Transverse colon (tissue), 4 donors: ENCODE measurements around the gene ZNF25. TPM values are rescaled to one million over a fixed set of nuclear protein-coding genes. Genes with fewer than 3 reads are reported as not detected.

Experiments used
- DNase-seq: peaks from one replicate; pipeline ENCODE4 v3.0.0-alpha.2; 2019
- H3K27ac ChIP-seq, 4 donors: fragments of 200-600 bp; sonication (generic); 2 replicates each; pipeline ENCODE4 v1.5.1; 2016 to 2018; ENCODE audit warnings: inconsistent platforms in 4 of 4
- H3K27me3 ChIP-seq: fragments of 200-600 bp; sonication (generic); 2 replicates; pipeline ENCODE4 v1.5.1; 2017; ENCODE audit warnings: inconsistent platforms
- H3K36me3 ChIP-seq, 4 donors: fragments of 200-600 bp; sonication (generic); 2 replicates each; pipeline ENCODE4 v1.5.1; 2017 to 2019; ENCODE audit warnings: inconsistent platforms in 4 of 4
- H3K4me1 ChIP-seq, 4 donors: fragments of 200-600 bp; sonication (generic); 2 replicates each; pipeline ENCODE4 v1.5.1; 2017 to 2020; ENCODE audit warnings: inconsistent platforms in 4 of 4
- H3K4me3 ChIP-seq, 4 donors: fragments of 200-600 bp; sonication (generic); 1 replicate in 1 of 4; 2 replicates in 3 of 4; pipeline versions ENCODE4 v1.5.1 to v1.6.1; 2017 to 2019; ENCODE audit warnings: inconsistent platforms in 4 of 4
- H3K9me3 ChIP-seq, 2 donors: fragments of 200-600 bp; sonication (generic); 2 replicates each; pipeline ENCODE4 v1.5.1; 2017 to 2019; ENCODE audit warnings: inconsistent platforms in 2 of 2
- CTCF ChIP-seq, 5 experiments: fragments of 200-600 bp in 3 of 5; fragments of 450-650 bp in 2 of 5; sonication (generic) in 3 of 5; IDR thresholded peaks; 1 replicate in 2 of 5; 2 replicates in 3 of 5; pipeline ENCODE4 v1.5.1; 2016 to 2017; ENCODE audit warnings: antibody characterized with exemption in 5 of 5, inconsistent platforms in 3 of 5, mild to moderate bottlenecking in 2 of 5, moderate library complexity in 1 of 5
- EP300 ChIP-seq: sonication (generic); formaldehyde crosslinking; IDR thresholded peaks from one replicate; pipeline ENCODE4 v1.6.1; 2017; ENCODE audit warnings: antibody characterized with exemption, low read depth
- POLR2A ChIP-seq: fragments of 450-650 bp; IDR thresholded peaks from one replicate; pipeline ENCODE4 v1.6.1; 2016; ENCODE audit warnings: antibody characterized with exemption, mild to moderate bottlenecking, moderate library complexity
- POLR2AphosphoS5 ChIP-seq, 3 donors: sonication (generic); formaldehyde crosslinking; IDR thresholded peaks; one replicate each; pipeline ENCODE4 v1.6.1; 2016; ENCODE audit warnings: antibody characterized with exemption in 3 of 3
- WGBS, 2 donors: methylation state at CpG; one replicate each; pipeline ENCODE4 v1.1.5; 2018; ENCODE audit warnings: low coverage in 1 of 2; 5-methylcytosine and 5-hydroxymethylcytosine counted together
- in situ Hi-C, 4 donors: fragments of 200-750 bp; cut with MboI; loops; one replicate each; pipeline versions ENCODE4 v1.15.0 to v1.15.1; 2017; ENCODE audit warnings: low sequenced_read_pairs in 3 of 4, low pct_ligation_motif_present in 1 of 4, low pct_unique_long_range_greater_than_20kb in 1 of 4
- intact Hi-C: fragments of 100-400 bp; cut with DNase I; formaldehyde crosslinking; loops from one replicate; pipeline ENCODE4 v1.15.1; 2023; ENCODE audit warnings: low total_unique reads
- total RNA-seq, 4 donors: library from RNA; depleted of rRNA; stranded (reverse); fragments of >200 nt; gene quantifications; one replicate each; pipeline ENCODE4 v1.1.0, GENCODE V29; 2016

ZNF25 gene
- total RNA-seq, 4 donors from 2014 or later: 0.80 to 8.4 (median 5.1) TPM

- Histone ChIP-seq H3K9me3 (no peaks in the 10 kb centered on the region), H3K27me3 (no peaks in the 10 kb centered on the region), H3K4me1 (peaks cover 0 to 17% (median 7%) of the 10 kb centered on the region in 4 donors), H3K4me3 (peak overlapping the region; percentile 27 to 84 (median 78)), H3K36me3 (no peaks in the 10 kb centered on the region), H3K27ac (peak overlapping the region; percentile 93 to 98 (median 97))
- peak in 1 of 5 experiments; percentile 4 for TF ChIP-seq CTCF (IDR thresholded peaks at IDR 0.05)
- TF ChIP-seq EP300: no peak
- TF ChIP-seq POLR2AphosphoS5 (IDR thresholded peaks at IDR 0.05): no peak
- intact Hi-C loops (loop anchor here (2.0 to 10.0 kb wide), 2 partner anchors 34 to 122 kb away; partner anchors contain the start of genes ZNF248 and ZNF33A), in situ Hi-C loops (loop anchor here in 1 of 4 donors (10.0 to 25.0 kb wide), 2 partner anchors 112 to 385 kb away; no protein-coding TSS in a partner anchor)
- no peak for DNase-seq
- 3 to 5% methylated on average over 9 of the region's 9 CpGs for WGBS, 2 donors
Measured at GRCh38 chr10:37976880-37977203, 395 bp upstream of the ZNF25 start.

GRCh38 chr10:37975401-37975991 lies 951 bp downstream of the ZNF25 start:
- H3K27me3 ChIP-seq: no peaks in the 10 kb centered on the region
- peaks cover 0 to 17% (median 7%) of the 10 kb centered on the region in 4 donors for H3K4me1 ChIP-seq
- in situ Hi-C loops: loop anchor here in 1 of 4 donors (10.0 to 25.0 kb wide), 2 partner anchors 111 to 387 kb away; no protein-coding TSS in a partner anchor
- intact Hi-C loops: loop anchor here (10.0 kb wide), 1 partner anchor 121 kb away; the partner anchor contains the start of gene ZNF248
- H3K27ac ChIP-seq: peak overlapping the region; percentile 93 to 98 (median 97)
- peaks cover 0 to 1% (median 0%) of the 10 kb centered on the region in 4 donors for H3K36me3 ChIP-seq
- 9 to 22% methylated on average over 5 of the region's 5 CpGs for WGBS, 2 donors
- H3K9me3 ChIP-seq: no peaks in the 10 kb centered on the region
- peak overlapping the region; percentile 41 to 84 (median 78) for H3K4me3 ChIP-seq
- TF ChIP-seq CTCF (IDR thresholded peaks at IDR 0.05) (no peak), EP300 (no peak), POLR2A (no peak), POLR2AphosphoS5 (IDR thresholded peaks at IDR 0.05) (no peak)
- no peak for DNase-seq

GRCh38 chr10:37972396-37972795 lies 4.1 kb downstream of the ZNF25 start:
- Histone ChIP-seq H3K4me3 (no peak overlapping the region), H3K36me3 (peaks cover 0 to 5% (median 1%) of the 10 kb centered on the region in 4 donors), H3K27me3 (no peaks in the 10 kb centered on the region), H3K4me1 (peaks cover 0 to 17% (median 7%) of the 10 kb centered on the region in 4 donors), H3K9me3 (no peaks in the 10 kb centered on the region), H3K27ac (no peak overlapping the region)
- no peak for DNase-seq
- TF ChIP-seq POLR2A: no peak
- no peak for TF ChIP-seq CTCF (IDR thresholded peaks at IDR 0.05)
- TF ChIP-seq POLR2AphosphoS5 (IDR thresholded peaks at IDR 0.05): no peak
- TF ChIP-seq EP300: no peak
- intact Hi-C loops: loop anchor here (10.0 kb wide), 1 partner anchor 118 kb away; the partner anchor contains the start of gene ZNF248
- in situ Hi-C loops: loop anchor here in 1 of 4 donors (10.0 kb wide), 1 partner anchor 108 kb away; no protein-coding TSS in a partner anchor
- 100% methylated on average over 1 of the region's 1 CpG for WGBS, 2 donors

GRCh38 chr10:37965006-37965405 lies 11.4 kb downstream of the ZNF25 start:
- H3K27ac ChIP-seq: no peak overlapping the region
- intact Hi-C loops (no loop called here), in situ Hi-C loops (no loop called here)
- TF ChIP-seq CTCF (IDR thresholded peaks at IDR 0.05): no peak
- TF ChIP-seq EP300: no peak
- no peak for TF ChIP-seq POLR2A
- TF ChIP-seq POLR2AphosphoS5 (IDR thresholded peaks at IDR 0.05): no peak
- H3K36me3 ChIP-seq: peaks cover 0 to 24% (median 0%) of the 10 kb centered on the region in 4 donors
- DNase-seq: no peak
- H3K9me3 ChIP-seq: peaks cover 6 to 13% of the 10 kb centered on the region in 2 donors
- H3K27me3 ChIP-seq: no peaks in the 10 kb centered on the region
- H3K4me1 ChIP-seq: no peaks in the 10 kb centered on the region
- H3K4me3 ChIP-seq: no peak overlapping the region
